Activated naive CD8-positive, alpha-beta T cell treated with anti-CD3 and anti-CD28 coated beads, Interleukin-2, amount 50 U/mL, for 24 hours (primary cell): ENCODE data around the gene NELL1.

Source experiments
- ATAC-seq: fragments of 150-1000 bp; cut with Tn5 transposase; one replicate; pipeline ENCODE4 v1.10.0; 2021
- DNase-seq: peaks from one replicate; pipeline ENCODE4 v3.0.0; 2021
- H3K27ac Mint-ChIP-seq: one replicate; pipeline ENCODE4 v1.8.0; 2021; ENCODE audit warnings: mild to moderate bottlenecking, mixed read lengths
- H3K27me3 Mint-ChIP-seq: one replicate; pipeline ENCODE4 v1.8.0; 2021; ENCODE audit warnings: mixed read lengths
- H3K36me3 Mint-ChIP-seq: one replicate; pipeline ENCODE4 v1.8.0; 2021; ENCODE audit warnings: low read depth, mixed read lengths
- H3K4me1 Mint-ChIP-seq: one replicate; pipeline ENCODE4 v1.8.0; 2021; ENCODE audit warnings: mixed read lengths
- H3K4me3 Mint-ChIP-seq: one replicate; pipeline ENCODE4 v1.8.0; 2021; ENCODE audit warnings: mild to moderate bottlenecking, moderate library complexity, mixed read lengths
- H3K9me3 Mint-ChIP-seq: one replicate; pipeline ENCODE4 v1.8.0; 2021; ENCODE audit warnings: mixed read lengths

The NELL1 gene

GRCh38 chr11:21560466-21560975 lies 891.1 kb downstream of the NELL1 start:
- ATAC-seq (no peak), DNase-seq (no peak)
- H3K9me3 Mint-ChIP-seq: peaks cover 5% of the 10 kb centered on the region
- no peaks in the 10 kb centered on the region for H3K36me3 Mint-ChIP-seq
- H3K4me3 Mint-ChIP-seq: no peak overlapping the region
- H3K27ac Mint-ChIP-seq: no peak overlapping the region
- peaks cover 4% of the 10 kb centered on the region for H3K4me1 Mint-ChIP-seq
- H3K27me3 Mint-ChIP-seq: no peaks in the 10 kb centered on the region

- Mint-ChIP-seq H3K4me1 (peaks cover 4% of the 10 kb centered on the region), H3K27ac (no peak overlapping the region), H3K36me3 (no peaks in the 10 kb centered on the region), H3K27me3 (no peaks in the 10 kb centered on the region), H3K4me3 (no peak overlapping the region), H3K9me3 (peaks cover 5% of the 10 kb centered on the region)
- ATAC-seq (no peak), DNase-seq (no peak)
These were observed 892.2 kb downstream of the NELL1 start for GRCh38 chr11:21561581-21561980.

DNA sequence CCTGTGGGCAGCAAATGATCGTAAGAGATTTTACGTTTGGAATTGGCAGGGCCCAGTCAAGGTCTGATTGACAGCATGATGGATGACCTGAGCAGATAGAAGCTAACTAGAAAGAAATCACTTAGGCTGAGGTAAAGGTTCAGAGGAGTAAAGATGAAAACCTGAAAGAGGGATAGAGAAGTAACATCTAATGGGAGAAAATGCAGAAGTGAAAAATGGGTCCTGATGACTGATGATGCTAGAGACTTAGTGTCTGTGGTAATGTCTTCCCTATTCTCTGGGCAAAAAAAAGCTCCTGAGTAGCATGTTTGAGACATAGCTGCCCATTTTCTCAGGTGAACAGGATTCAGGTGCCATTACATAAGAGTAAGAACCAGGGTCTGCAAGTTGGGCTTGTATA lies 894.7 kb downstream of the NELL1 start:
- Mint-ChIP-seq H3K9me3 (no peaks in the 10 kb centered on the region), H3K27me3 (no peaks in the 10 kb centered on the region), H3K4me3 (no peak overlapping the region), H3K4me1 (peaks cover 4% of the 10 kb centered on the region), H3K27ac (no peak overlapping the region), H3K36me3 (no peaks in the 10 kb centered on the region)
- no peak for DNase-seq
- no peak for ATAC-seq

DNA sequence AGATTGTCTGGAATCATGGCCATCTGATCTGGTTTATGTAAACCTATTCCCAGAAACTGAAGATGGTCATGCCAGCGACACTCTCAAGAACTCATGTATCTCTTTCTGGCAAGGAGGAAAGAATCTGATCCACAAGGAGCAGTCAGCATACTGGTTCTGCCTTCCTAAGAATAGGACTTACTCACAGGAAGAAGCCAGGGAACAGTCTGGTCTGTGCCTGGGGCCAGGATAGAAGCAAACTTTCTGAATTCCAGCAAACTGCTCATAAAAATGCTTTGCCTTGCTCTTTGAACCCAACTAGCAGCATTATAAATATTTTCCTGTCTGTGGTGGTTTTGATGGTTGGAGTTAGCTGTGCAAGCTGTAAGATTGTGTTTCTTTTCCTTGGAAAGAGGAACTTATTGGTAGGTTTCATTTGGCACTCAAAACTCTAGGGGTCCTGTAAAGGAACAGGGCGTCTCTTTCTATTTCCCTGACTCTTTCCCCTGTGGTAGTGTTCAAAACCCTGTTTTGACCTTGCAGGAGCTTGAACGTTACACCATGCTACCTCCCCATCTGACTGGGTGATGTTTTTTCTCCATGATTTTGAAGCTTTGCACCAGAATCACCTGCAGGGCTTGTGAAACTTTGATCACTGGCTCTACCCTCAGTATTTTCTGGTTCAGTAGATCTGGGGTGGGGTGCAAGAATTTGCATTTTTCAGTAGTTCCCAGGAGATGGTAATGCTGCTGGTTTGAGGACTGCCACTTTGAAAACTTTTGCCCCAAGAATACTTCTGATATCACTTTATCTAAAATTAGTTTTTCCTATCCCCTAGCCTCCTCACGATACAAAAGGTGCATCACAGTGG lies 895.7 kb downstream of the NELL1 start:
- no peaks in the 10 kb centered on the region for H3K9me3 Mint-ChIP-seq
- H3K27me3 Mint-ChIP-seq: no peaks in the 10 kb centered on the region
- H3K4me1 Mint-ChIP-seq: peaks cover 4% of the 10 kb centered on the region
- no peak for DNase-seq
- no peak overlapping the region for H3K4me3 Mint-ChIP-seq
- H3K36me3 Mint-ChIP-seq: no peaks in the 10 kb centered on the region
- ATAC-seq: no peak
- H3K27ac Mint-ChIP-seq: no peak overlapping the region

GRCh38 chr11:21566521-21567117 lies 897.2 kb downstream of the NELL1 start:
- Mint-ChIP-seq H3K9me3 (no peaks in the 10 kb centered on the region), H3K27ac (no peak overlapping the region)

DNA sequence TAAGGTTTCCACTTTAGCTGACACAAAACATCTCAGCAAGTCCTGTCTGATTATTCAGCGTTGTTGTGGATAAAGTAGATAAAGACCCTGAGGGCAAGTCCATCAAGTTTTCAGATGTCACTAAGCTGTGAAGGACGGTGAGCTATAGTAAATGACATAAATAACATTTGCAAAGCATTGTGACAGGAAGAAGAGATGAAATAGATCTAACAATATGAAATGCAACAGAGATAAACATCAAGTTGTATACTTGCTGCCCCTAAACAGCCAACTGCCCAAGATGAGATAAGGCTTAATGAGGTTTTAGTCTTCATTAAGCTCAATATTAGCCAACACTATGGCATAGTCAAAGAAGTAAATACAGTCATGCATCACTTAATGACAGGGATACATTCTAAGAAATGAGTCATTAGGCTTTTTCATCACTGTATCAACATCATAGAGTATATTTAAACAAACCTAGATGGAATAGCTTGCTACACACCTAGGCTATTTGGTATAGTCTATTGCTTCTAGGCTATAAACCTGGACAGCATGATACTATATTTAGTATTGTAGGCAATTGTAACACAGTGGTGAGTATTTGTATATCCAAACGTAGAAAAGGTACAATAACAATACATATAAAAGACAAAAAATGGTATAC lies 898.4 kb downstream of the NELL1 start:
- H3K4me1 Mint-ChIP-seq: peaks cover 4% of the 10 kb centered on the region
- no peak for DNase-seq
- H3K36me3 Mint-ChIP-seq: no peaks in the 10 kb centered on the region
- H3K27ac Mint-ChIP-seq: no peak overlapping the region
- no peaks in the 10 kb centered on the region for H3K9me3 Mint-ChIP-seq
- no peaks in the 10 kb centered on the region for H3K27me3 Mint-ChIP-seq
- no peak for ATAC-seq
- H3K4me3 Mint-ChIP-seq: no peak overlapping the region

More at GRCh38 chr11:21566521-21567117, 897.2 kb downstream of the NELL1 start:
- H3K27me3 Mint-ChIP-seq: no peaks in the 10 kb centered on the region
- DNase-seq (no peak), ATAC-seq (no peak)
- no peaks in the 10 kb centered on the region for H3K36me3 Mint-ChIP-seq
- no peak overlapping the region for H3K4me3 Mint-ChIP-seq
- peaks cover 4% of the 10 kb centered on the region for H3K4me1 Mint-ChIP-seq

DNA sequence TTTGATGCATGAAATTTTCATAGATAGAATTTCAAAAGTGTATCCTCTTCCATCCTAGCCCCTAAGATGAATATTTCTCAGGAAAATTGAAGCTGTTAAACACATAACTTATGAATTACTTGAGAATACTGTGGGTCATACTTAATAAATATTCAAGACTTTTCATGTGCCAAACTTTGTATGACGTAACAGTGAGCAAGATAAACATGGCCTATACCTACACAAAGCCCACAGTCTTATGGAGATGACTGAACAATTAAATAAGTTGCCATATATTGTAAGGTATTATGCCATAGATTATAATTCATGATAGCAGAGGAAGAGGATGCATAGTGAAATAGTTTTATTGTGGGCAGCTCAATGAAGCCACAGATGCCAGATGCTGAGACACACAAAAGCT lies 902.8 kb downstream of the NELL1 start:
- H3K27ac Mint-ChIP-seq: no peak overlapping the region
- ATAC-seq (no peak), DNase-seq (no peak)
- H3K9me3 Mint-ChIP-seq: no peaks in the 10 kb centered on the region
- H3K27me3 Mint-ChIP-seq: no peaks in the 10 kb centered on the region
- H3K4me1 Mint-ChIP-seq: no peaks in the 10 kb centered on the region
- H3K36me3 Mint-ChIP-seq: no peaks in the 10 kb centered on the region
- H3K4me3 Mint-ChIP-seq: no peak overlapping the region

GRCh38 chr11:21582791-21583190 lies 913.4 kb downstream of the NELL1 start:
- no peak overlapping the region for H3K4me3 Mint-ChIP-seq
- H3K27me3 Mint-ChIP-seq: no peaks in the 10 kb centered on the region
- H3K4me1 Mint-ChIP-seq: no peaks in the 10 kb centered on the region
- peaks cover 8% of the 10 kb centered on the region for H3K9me3 Mint-ChIP-seq
- H3K27ac Mint-ChIP-seq: no peak overlapping the region
- no peaks in the 10 kb centered on the region for H3K36me3 Mint-ChIP-seq
- DNase-seq: no peak
- ATAC-seq: no peak

- no peaks in the 10 kb centered on the region for H3K27me3 Mint-ChIP-seq
- H3K27ac Mint-ChIP-seq: no peak overlapping the region
- no peaks in the 10 kb centered on the region for H3K36me3 Mint-ChIP-seq
- H3K4me3 Mint-ChIP-seq: no peak overlapping the region
- DNase-seq: no peak
- no peaks in the 10 kb centered on the region for H3K4me1 Mint-ChIP-seq
- H3K9me3 Mint-ChIP-seq: peaks cover 16% of the 10 kb centered on the region
- no peak for ATAC-seq
These were observed 919.4 kb downstream of the NELL1 start for GRCh38 chr11:21588754-21589153.

GRCh38 chr11:21602699-21603098 lies 933.3 kb downstream of the NELL1 start:
- H3K27ac Mint-ChIP-seq: no peak overlapping the region
- H3K4me3 Mint-ChIP-seq: no peak overlapping the region
- no peak for DNase-seq
- H3K36me3 Mint-ChIP-seq: no peaks in the 10 kb centered on the region
- H3K9me3 Mint-ChIP-seq: peaks cover 10% of the 10 kb centered on the region
- ATAC-seq: no peak
- H3K27me3 Mint-ChIP-seq: no peaks in the 10 kb centered on the region
- H3K4me1 Mint-ChIP-seq: no peaks in the 10 kb centered on the region

- Mint-ChIP-seq H3K4me3 (no peak overlapping the region), H3K27me3 (no peaks in the 10 kb centered on the region), H3K27ac (no peak overlapping the region), H3K4me1 (no peaks in the 10 kb centered on the region), H3K9me3 (peaks cover 7% of the 10 kb centered on the region), H3K36me3 (no peaks in the 10 kb centered on the region)
- ATAC-seq: no peak
- no peak for DNase-seq
These were observed 934.5 kb downstream of the NELL1 start for GRCh38 chr11:21603886-21604285.

- Mint-ChIP-seq H3K9me3 (peaks cover 7% of the 10 kb centered on the region), H3K27me3 (no peaks in the 10 kb centered on the region), H3K4me1 (no peaks in the 10 kb centered on the region), H3K4me3 (no peak overlapping the region), H3K36me3 (no peaks in the 10 kb centered on the region), H3K27ac (no peak overlapping the region)
- ATAC-seq: no peak
- DNase-seq: no peak
These were observed 935.2 kb downstream of the NELL1 start for GRCh38 chr11:21604564-21604963.

DNA sequence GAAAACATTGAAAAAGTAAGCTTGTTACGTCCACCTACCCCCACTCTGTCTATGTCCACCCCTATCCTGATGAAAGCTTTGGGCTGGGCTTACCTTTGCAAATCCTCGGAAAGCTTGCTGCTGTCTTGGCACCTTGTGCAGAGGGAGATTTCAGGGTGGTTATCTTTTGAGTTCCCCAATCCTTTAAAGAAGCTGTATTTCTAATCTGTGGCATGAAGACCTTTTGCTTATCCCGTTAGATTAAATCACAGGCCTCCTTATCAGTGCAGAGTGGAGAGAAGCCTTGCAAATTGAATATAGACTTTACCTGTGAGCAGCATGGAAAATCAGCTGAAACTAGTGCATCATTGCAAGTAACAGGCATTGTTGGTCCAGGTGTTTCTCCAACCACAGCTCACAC lies 942.9 kb downstream of the NELL1 start:
- Mint-ChIP-seq H3K27me3 (no peaks in the 10 kb centered on the region), H3K9me3 (peaks cover 4% of the 10 kb centered on the region), H3K36me3 (no peaks in the 10 kb centered on the region), H3K27ac (no peak overlapping the region), H3K4me3 (no peak overlapping the region), H3K4me1 (peaks cover 2% of the 10 kb centered on the region)
- ATAC-seq (no peak), DNase-seq (no peak)

GRCh38 chr11:21614961-21615360 lies 945.6 kb downstream of the NELL1 start:
- ATAC-seq (no peak), DNase-seq (no peak)
- Mint-ChIP-seq H3K9me3 (peaks cover 4% of the 10 kb centered on the region), H3K36me3 (no peaks in the 10 kb centered on the region), H3K4me1 (peaks cover 2% of the 10 kb centered on the region), H3K27me3 (no peaks in the 10 kb centered on the region), H3K27ac (no peak overlapping the region), H3K4me3 (no peak overlapping the region)

DNA sequence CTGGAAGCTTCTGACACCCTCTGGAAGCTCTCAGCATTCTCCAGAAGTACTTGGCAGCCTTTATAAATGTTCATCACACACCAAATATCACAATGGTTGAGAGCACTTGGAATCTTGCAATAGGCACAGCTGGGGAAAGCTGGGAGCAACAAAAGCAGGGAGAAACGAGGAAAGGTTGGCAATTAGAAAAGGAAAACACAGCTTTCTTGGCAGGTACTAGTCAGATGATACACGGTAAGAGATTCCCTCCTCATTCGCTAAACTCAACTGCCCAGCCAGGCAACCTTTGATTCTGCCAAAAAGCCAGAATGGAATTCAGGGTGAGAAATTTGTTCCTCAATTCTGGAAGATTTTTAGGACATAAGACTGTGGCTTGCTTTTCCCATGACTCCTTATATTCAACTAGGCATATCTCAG lies 946.6 kb downstream of the NELL1 start:
- Mint-ChIP-seq H3K27me3 (no peaks in the 10 kb centered on the region), H3K4me3 (no peak overlapping the region), H3K36me3 (no peaks in the 10 kb centered on the region), H3K9me3 (peaks cover 4% of the 10 kb centered on the region), H3K4me1 (peaks cover 2% of the 10 kb centered on the region), H3K27ac (no peak overlapping the region)
- DNase-seq: no peak
- ATAC-seq: no peak
